ENCODE results near the gene ONECUT3.
A peak's percentile ranks its signal among the peaks of the same experiment; 100 is the strongest.

The ONECUT3 gene

DNA sequence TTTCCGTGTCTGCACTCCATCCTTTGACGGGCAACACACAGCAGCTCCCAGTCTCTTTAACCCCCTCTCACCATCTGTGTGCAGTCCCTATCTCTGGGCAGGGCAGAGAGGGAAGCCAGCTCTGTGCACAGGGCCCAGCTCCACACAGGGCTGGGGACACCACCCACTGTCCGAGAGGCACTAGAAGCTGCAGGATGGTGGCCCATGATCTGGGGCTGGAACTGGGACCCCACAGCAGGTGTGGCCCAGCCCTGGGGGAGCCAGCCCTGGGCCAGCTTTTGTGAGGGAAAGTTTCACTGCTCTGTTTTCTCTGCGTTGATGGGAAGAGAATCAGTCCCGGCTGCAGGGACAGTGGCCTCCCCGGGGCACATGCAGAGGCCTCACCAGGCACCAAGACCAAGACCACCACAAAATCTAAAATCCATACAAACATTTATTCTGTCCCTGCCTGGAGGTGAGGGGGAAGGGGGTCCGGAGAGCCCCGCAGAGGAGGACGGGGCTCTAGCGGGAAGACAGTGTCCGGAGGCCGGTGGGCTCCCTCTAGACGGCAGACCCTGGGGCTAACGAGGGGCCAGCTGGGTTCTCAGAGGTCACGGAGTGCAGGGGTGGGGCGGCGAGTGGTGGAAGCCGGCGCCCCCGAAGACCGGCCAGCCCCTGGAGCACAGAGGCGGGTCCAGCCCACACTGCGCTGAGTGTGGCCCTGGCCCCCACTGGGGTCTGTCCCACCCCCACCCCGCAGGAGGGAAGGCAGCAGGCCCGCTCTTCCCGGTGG is 61.7 kb downstream of the ONECUT3 start:
- Histone ChIP-seq H3K36me3 (replicated peaks in 1 of 2; ENCODE audit: control insufficient read depth in 2 of 2, insufficient read depth in 2 of 2, low read length in 2 of 2) (peaks cover 24 to 43% of the 10 kb centered on the region in 2 donors), H3K4ac (ENCODE audit: low read length) (no peak overlapping the region), H2BK15ac (ENCODE audit: low read length) (no peak overlapping the region), H2BK5ac (ENCODE audit: low read length) (no peak overlapping the region), H2AFZ (ENCODE audit: low read length) (no peak overlapping the region), H3K14ac (ENCODE audit: low read length) (peak overlapping the region; percentile 27), H3K27me3 (ENCODE audit: control insufficient read depth in 3 of 3, insufficient read depth in 3 of 3, low read depth in 1 of 3, low read length in 3 of 3) (peaks cover 0 to 5% (median 3%) of the 10 kb centered on the region in 3 experiments), H2BK120ac (ENCODE audit: low read depth, low read length) (no peak overlapping the region), H3K4me1 (ENCODE audit: control insufficient read depth in 2 of 2, insufficient read depth in 1 of 2, low read depth in 1 of 2, low read length in 2 of 2) (peaks cover 0 to 7% of the 10 kb centered on the region in 2 donors), H3K23ac (ENCODE audit: low read depth, low read length, poor library complexity) (no peak overlapping the region), H4K91ac (ENCODE audit: low read depth, low read length, poor library complexity) (no peak overlapping the region), H3K4me2 (ENCODE audit: insufficient read depth, low read length, poor library complexity, severe bottlenecking) (no peak overlapping the region), H3K9ac (ENCODE audit: low read depth, low read length, poor library complexity) (peak overlapping the region; percentile 4), H2BK12ac (ENCODE audit: low read length) (no peak overlapping the region), H3K18ac (ENCODE audit: low read length) (no peak overlapping the region), H3K9me3 (replicated peaks in 1 of 2; ENCODE audit: control insufficient read depth in 2 of 2, insufficient read depth in 1 of 2, low read depth in 1 of 2, low read length in 2 of 2) (peaks cover 0 to 3% of the 10 kb centered on the region in 2 donors), H4K8ac (ENCODE audit: low read depth, low read length) (peak overlapping the region; percentile 56), H3K79me1 (ENCODE audit: low read depth, low read length) (no peaks in the 10 kb centered on the region), H3K4me3 (ENCODE audit: low read length in 2 of 2) (no peak overlapping the region), H3K27ac (replicated peaks; ENCODE audit: low read length) (no peak overlapping the region), H2AK5ac (ENCODE audit: low read depth, low read length) (no peak overlapping the region)
- DNase-seq (ENCODE audit: low spot score) = no peak
- WGBS, 2 donors (ENCODE audit: extremely low coverage in 2 of 2, insufficient read length in 2 of 2, insufficient replicate concordance in 1 of 2) = no CpG with 5 or more reads among the region's 26 CpGs

DNA sequence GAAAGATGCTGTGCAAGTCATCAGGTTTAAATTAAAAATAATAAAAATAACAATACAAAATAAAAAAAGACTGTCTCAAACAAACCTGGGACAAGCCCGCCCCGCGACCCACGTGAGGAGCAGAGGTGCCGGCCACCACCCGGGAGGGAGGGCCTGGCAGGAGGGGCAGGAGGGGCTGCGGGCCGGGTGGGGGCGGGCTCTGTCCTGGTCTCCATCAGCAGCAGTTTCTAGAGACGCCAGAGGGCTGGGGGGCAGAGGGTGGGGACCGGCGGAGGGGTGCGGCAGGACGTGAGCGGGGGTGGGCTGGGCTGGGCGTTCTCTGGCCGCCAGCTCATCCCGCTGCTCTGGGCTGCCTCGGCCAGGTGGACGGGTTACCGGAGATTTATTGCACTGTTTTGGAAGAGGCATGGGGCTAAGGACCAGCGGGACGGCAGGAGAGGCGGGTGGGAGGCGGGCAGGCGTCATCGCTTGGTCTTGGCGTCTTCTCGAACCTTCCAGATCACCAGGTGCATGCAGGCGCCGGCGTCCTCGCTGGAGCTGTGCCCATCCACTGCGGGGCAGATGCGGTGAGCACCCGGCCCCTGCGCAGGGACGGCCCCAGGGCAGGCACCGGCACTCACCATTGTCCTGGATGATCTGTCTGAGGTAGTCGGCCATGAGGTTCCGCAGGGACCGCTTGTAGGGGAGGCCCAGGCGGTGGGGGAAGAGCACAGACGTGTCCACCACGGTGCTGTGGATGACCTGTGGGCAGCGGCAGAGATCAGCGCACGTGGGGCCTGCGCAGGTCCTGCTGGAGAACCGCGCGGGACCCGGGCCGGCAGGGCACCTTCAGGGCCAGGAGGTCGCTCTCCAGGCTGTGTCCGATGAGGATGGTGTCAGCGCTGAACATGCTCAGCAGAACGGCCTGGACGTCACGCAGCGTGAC is 62.6 kb downstream of the ONECUT3 start:
- no peak for DNase-seq (ENCODE audit: low spot score)
- peaks cover 28 to 51% of the 10 kb centered on the region in 2 donors for H3K36me3 ChIP-seq (replicated peaks in 1 of 2; ENCODE audit: control insufficient read depth in 2 of 2, insufficient read depth in 2 of 2, low read length in 2 of 2)
- H2BK15ac ChIP-seq (ENCODE audit: low read length) = no peak overlapping the region
- H3K23ac ChIP-seq (ENCODE audit: low read depth, low read length, poor library complexity) = peak overlapping the region; percentile 55
- H2AK5ac ChIP-seq (ENCODE audit: low read depth, low read length) = no peak overlapping the region
- no CpG with 5 or more reads among the region's 61 CpGs for WGBS, 2 donors (ENCODE audit: extremely low coverage in 2 of 2, insufficient read length in 2 of 2, insufficient replicate concordance in 1 of 2)
- no peak overlapping the region for H3K14ac ChIP-seq (ENCODE audit: low read length)
- H3K4me1 ChIP-seq (ENCODE audit: control insufficient read depth in 2 of 2, insufficient read depth in 1 of 2, low read depth in 1 of 2, low read length in 2 of 2) = peaks cover 0 to 7% of the 10 kb centered on the region in 2 donors
- H2BK5ac ChIP-seq (ENCODE audit: low read length) = no peak overlapping the region
- peaks cover 0 to 3% (median 1%) of the 10 kb centered on the region in 3 experiments for H3K27me3 ChIP-seq (ENCODE audit: control insufficient read depth in 3 of 3, insufficient read depth in 3 of 3, low read depth in 1 of 3, low read length in 3 of 3)
- no peak overlapping the region for H4K91ac ChIP-seq (ENCODE audit: low read depth, low read length, poor library complexity)
- H3K27ac ChIP-seq (replicated peaks; ENCODE audit: low read length) = no peak overlapping the region
- peaks cover 0 to 3% of the 10 kb centered on the region in 2 donors for H3K9me3 ChIP-seq (replicated peaks in 1 of 2; ENCODE audit: control insufficient read depth in 2 of 2, insufficient read depth in 1 of 2, low read depth in 1 of 2, low read length in 2 of 2)
- peak overlapping the region; percentile 48 for H3K18ac ChIP-seq (ENCODE audit: low read length)
- no peak overlapping the region for H3K4me2 ChIP-seq (ENCODE audit: insufficient read depth, low read length, poor library complexity, severe bottlenecking)
- H3K9ac ChIP-seq (ENCODE audit: low read depth, low read length, poor library complexity) = peak overlapping the region; percentile 44
- H2AFZ ChIP-seq (ENCODE audit: low read length) = no peak overlapping the region
- H4K8ac ChIP-seq (ENCODE audit: low read depth, low read length) = no peak overlapping the region
- H3K4ac ChIP-seq (ENCODE audit: low read length) = no peak overlapping the region
- H3K79me1 ChIP-seq (ENCODE audit: low read depth, low read length) = peaks cover 2% of the 10 kb centered on the region
- no peak overlapping the region for H2BK120ac ChIP-seq (ENCODE audit: low read depth, low read length)
- H3K4me3 ChIP-seq (ENCODE audit: low read length in 2 of 2) = no peak overlapping the region
- H2BK12ac ChIP-seq (ENCODE audit: low read length) = no peak overlapping the region

DNA sequence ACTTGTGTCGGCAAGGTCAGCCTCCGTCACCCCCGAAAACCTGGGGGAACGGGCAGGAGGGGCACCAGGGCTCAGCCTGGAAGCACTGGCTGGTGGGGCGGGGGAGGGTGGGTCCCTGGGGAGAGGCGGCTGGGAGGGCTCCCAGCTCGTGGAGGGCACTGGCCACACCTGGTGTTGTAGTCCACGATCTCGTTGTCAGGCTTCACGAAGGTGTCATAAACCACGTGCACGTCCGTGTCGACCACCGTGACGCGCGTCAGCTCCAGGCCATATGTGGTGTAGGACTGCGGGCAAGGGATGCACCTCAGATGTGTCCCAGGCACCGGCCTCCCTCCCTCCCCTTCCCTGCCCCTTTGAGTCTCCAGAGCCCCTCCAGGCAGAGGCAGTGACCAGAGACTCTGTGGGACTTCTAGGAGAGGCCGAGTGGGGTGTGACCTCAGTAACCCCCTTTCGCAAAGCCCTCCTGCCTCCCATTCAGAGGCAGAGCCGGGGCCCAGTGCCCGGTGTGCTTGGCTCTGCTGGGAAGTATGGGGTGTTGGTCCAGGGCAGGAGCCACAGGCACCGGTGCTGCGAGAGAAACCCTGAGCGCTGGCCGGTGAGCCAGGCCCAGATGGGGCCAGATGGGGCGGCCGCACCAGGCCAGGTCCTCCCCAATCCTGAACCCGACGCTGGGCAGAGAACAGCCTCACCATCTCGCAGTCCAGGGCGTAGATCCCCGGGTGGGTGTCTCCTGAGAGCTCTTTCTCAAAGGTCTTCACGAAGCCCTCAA is 63.4 kb downstream of the ONECUT3 start:
- Histone ChIP-seq H2BK120ac (ENCODE audit: low read depth, low read length) (no peak overlapping the region), H4K8ac (ENCODE audit: low read depth, low read length) (no peak overlapping the region), H3K36me3 (replicated peaks in 1 of 2; ENCODE audit: control insufficient read depth in 2 of 2, insufficient read depth in 2 of 2, low read length in 2 of 2) (peaks cover 29 to 57% of the 10 kb centered on the region in 2 donors), H3K9me3 (replicated peaks in 1 of 2; ENCODE audit: control insufficient read depth in 2 of 2, insufficient read depth in 1 of 2, low read depth in 1 of 2, low read length in 2 of 2) (peaks cover 0 to 3% of the 10 kb centered on the region in 2 donors), H3K27ac (replicated peaks; ENCODE audit: low read length) (no peak overlapping the region), H3K4me1 (ENCODE audit: control insufficient read depth in 2 of 2, insufficient read depth in 1 of 2, low read depth in 1 of 2, low read length in 2 of 2) (peaks cover 0 to 7% of the 10 kb centered on the region in 2 donors), H3K79me1 (ENCODE audit: low read depth, low read length) (peaks cover 2% of the 10 kb centered on the region), H2BK12ac (ENCODE audit: low read length) (no peak overlapping the region), H2AK5ac (ENCODE audit: low read depth, low read length) (no peak overlapping the region), H3K23ac (ENCODE audit: low read depth, low read length, poor library complexity) (peak overlapping the region; percentile 55), H3K4ac (ENCODE audit: low read length) (no peak overlapping the region), H3K27me3 (ENCODE audit: control insufficient read depth in 3 of 3, insufficient read depth in 3 of 3, low read depth in 1 of 3, low read length in 3 of 3) (peaks cover 0 to 2% (median 0%) of the 10 kb centered on the region in 3 experiments), H3K4me3 (ENCODE audit: low read length in 2 of 2) (no peak overlapping the region), H3K18ac (ENCODE audit: low read length) (peak overlapping the region; percentile 48), H3K9ac (ENCODE audit: low read depth, low read length, poor library complexity) (peak overlapping the region; percentile 50), H3K4me2 (ENCODE audit: insufficient read depth, low read length, poor library complexity, severe bottlenecking) (no peak overlapping the region), H2BK5ac (ENCODE audit: low read length) (no peak overlapping the region), H3K14ac (ENCODE audit: low read length) (no peak overlapping the region), H2AFZ (ENCODE audit: low read length) (no peak overlapping the region), H4K91ac (ENCODE audit: low read depth, low read length, poor library complexity) (no peak overlapping the region), H2BK15ac (ENCODE audit: low read length) (no peak overlapping the region)
- no CpG with 5 or more reads among the region's 36 CpGs for WGBS, 2 donors (ENCODE audit: extremely low coverage in 2 of 2, insufficient read length in 2 of 2, insufficient replicate concordance in 1 of 2)
- DNase-seq (ENCODE audit: low spot score) = no peak

Data from neuronal stem cell (in vitro differentiated cells).